OCI-LY1 (cell line): ENCODE measurements around the gene CFAP52.

Experiments used
- H2AFZ ChIP-seq: fragments of 200-600 bp; sonication (generic), shearing (Covaris generic); 2 replicates; pipeline ENCODE4 v1.6.0; 2014; ENCODE audit warnings: antibody characterized with exemption, mild to moderate bottlenecking, low read length
- H3F3A ChIP-seq: fragments of 200-600 bp; sonication (generic), shearing (Covaris generic); 2 replicates; pipeline ENCODE4 v1.6.0; 2014; ENCODE audit warnings: mild to moderate bottlenecking, antibody characterized with exemption, low read length, moderate library complexity; ENCODE audit not compliant: insufficient read depth
- H3K27ac ChIP-seq: fragments of 200-600 bp; sonication (generic); 2 replicates; pipeline ENCODE4 v1.5.1; 2014; ENCODE audit warnings: low read length, mixed run types, mild to moderate bottlenecking, low read depth; ENCODE audit not compliant: poor library complexity, severe bottlenecking
- H3K27me3 ChIP-seq: fragments of 200-600 bp; sonication (generic); 2 replicates; pipeline ENCODE4 v1.6.0; 2014; ENCODE audit warnings: antibody characterized with exemption, mild to moderate bottlenecking, low read length, moderate library complexity; ENCODE audit not compliant: insufficient read depth
- H3K36me3 ChIP-seq: fragments of 200-600 bp; sonication (generic); 2 replicates; pipeline ENCODE4 v1.6.1; 2014; ENCODE audit warnings: mild to moderate bottlenecking, antibody characterized with exemption, low read length, moderate library complexity, mixed read lengths; ENCODE audit not compliant: insufficient read depth
- H3K4me1 ChIP-seq: fragments of 200-600 bp; sonication (generic); 2 replicates; pipeline ENCODE4 v1.5.1; 2014; ENCODE audit warnings: mild to moderate bottlenecking, low read length, moderate library complexity; ENCODE audit not compliant: insufficient read depth, severe bottlenecking
- H3K4me2 ChIP-seq: fragments of 200-600 bp; sonication (generic), shearing (Covaris generic); 2 replicates; pipeline ENCODE4 v1.6.1; 2014; ENCODE audit warnings: low read length
- H3K4me3 ChIP-seq: fragments of 200-600 bp; sonication (generic); 2 replicates; pipeline ENCODE4 v1.5.1; 2014; ENCODE audit warnings: low read length, low read depth, mild to moderate bottlenecking, mixed read lengths; ENCODE audit not compliant: poor library complexity, severe bottlenecking
- H3K79me2 ChIP-seq: fragments of 200-600 bp; shearing (Covaris generic); 2 replicates; pipeline ENCODE4 v1.6.1; 2016; ENCODE audit warnings: mixed run types, low read length, mixed read lengths; ENCODE audit not compliant: insufficient read depth
- H3K9ac ChIP-seq: fragments of 200-600 bp; sonication (generic), shearing (Covaris generic); 2 replicates; pipeline ENCODE4 v1.6.1; 2014; ENCODE audit warnings: mild to moderate bottlenecking, low read length, mixed read lengths
- H3K9me2 ChIP-seq: fragments of 200-600 bp; sonication (generic), shearing (Covaris generic); 2 replicates; pipeline ENCODE4 v1.6.1; 2014; ENCODE audit warnings: low read depth, mild to moderate bottlenecking, low read length, mixed read lengths
- H3K9me3 ChIP-seq: fragments of 200-600 bp; shearing (Covaris generic); 2 replicates; pipeline ENCODE4 v1.6.1; 2014; ENCODE audit warnings: low read length, mixed read lengths
- H4K20me1 ChIP-seq: fragments of 200-600 bp; sonication (generic), shearing (Covaris generic); 2 replicates; pipeline ENCODE4 v1.6.0; 2016; ENCODE audit warnings: mild to moderate bottlenecking, low read length; ENCODE audit not compliant: insufficient read depth
- EZH2 ChIP-seq: fragments of 200-600 bp; sonication (generic), shearing (Covaris generic); IDR thresholded peaks from 2 replicates; pipeline ENCODE4 v1.8.0; 2017; ENCODE audit warnings: borderline replicate concordance, mixed run types, mild to moderate bottlenecking, antibody characterized with exemption, low read length, moderate library complexity, mixed read lengths
- TF ChIP-seq, protein P1 (sequence below): fragments of 200-600 bp; sonication (generic), shearing (Covaris generic); IDR thresholded peaks from 2 replicates; pipeline ENCODE4 v1.5.1; 2017; ENCODE audit warnings: mild to moderate bottlenecking, antibody characterized with exemption, low read length, moderate library complexity, mixed read lengths

The CFAP52 gene

DNA sequence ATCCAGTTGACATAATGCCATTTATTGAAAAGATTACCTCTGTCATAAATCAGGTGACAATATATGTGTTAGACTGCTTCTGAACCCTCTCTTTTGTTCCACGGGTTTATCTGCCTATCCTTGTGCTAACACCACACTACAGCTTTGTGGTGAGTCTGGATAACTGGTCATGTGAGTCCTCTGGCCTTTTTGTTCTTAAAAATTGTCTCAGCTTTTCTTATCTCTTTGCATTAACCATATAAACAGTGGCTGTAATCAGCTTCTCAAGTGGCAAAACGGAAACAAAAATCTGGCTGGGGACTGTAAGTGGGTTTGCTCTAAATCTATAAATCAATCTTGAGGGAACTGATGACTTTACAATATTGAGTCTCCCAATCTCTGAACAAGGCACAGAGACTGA, 45.4 kb upstream of the CFAP52 start:
- Histone ChIP-seq H3K27me3 (no peaks in the 10 kb centered on the region), H3K9ac (no peak overlapping the region)
- TF ChIP-seq, protein P1, sequence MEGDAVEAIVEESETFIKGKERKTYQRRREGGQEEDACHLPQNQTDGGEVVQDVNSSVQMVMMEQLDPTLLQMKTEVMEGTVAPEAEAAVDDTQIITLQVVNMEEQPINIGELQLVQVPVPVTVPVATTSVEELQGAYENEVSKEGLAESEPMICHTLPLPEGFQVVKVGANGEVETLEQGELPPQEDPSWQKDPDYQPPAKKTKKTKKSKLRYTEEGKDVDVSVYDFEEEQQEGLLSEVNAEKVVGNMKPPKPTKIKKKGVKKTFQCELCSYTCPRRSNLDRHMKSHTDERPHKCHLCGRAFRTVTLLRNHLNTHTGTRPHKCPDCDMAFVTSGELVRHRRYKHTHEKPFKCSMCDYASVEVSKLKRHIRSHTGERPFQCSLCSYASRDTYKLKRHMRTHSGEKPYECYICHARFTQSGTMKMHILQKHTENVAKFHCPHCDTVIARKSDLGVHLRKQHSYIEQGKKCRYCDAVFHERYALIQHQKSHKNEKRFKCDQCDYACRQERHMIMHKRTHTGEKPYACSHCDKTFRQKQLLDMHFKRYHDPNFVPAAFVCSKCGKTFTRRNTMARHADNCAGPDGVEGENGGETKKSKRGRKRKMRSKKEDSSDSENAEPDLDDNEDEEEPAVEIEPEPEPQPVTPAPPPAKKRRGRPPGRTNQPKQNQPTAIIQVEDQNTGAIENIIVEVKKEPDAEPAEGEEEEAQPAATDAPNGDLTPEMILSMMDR, result no peak
- no peak for TF ChIP-seq EZH2

DNA sequence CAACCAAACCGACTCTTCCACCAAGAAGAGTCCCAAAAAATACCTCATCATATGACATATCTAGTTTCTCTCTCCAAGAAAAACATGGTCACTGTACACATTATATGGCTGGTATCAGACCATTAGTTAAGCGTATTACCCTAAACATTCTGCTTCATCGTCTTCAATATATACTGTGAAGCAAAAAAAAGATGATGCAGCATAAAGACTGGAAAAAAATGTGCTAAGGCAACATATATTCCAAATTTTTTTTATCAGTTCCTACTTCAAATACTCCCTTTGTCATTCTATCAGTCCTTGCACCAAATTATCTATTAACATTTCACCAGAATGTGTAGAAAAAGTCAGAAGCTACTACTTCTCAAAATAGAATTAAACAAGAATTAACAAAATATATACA, 43.7 kb upstream of the CFAP52 start:
- no peak overlapping the region for H2AFZ ChIP-seq
- no peaks in the 10 kb centered on the region for H3F3A ChIP-seq
- H3K79me2 ChIP-seq, result no peaks in the 10 kb centered on the region
- no peak for TF ChIP-seq EZH2
- TF ChIP-seq, protein P1, result no peak
- no peak overlapping the region for H3K27ac ChIP-seq
- H3K4me1 ChIP-seq, result no peaks in the 10 kb centered on the region
- H3K27me3 ChIP-seq, result no peaks in the 10 kb centered on the region
- H3K4me3 ChIP-seq, result no peak overlapping the region
- H3K36me3 ChIP-seq, result no peaks in the 10 kb centered on the region
- H3K4me2 ChIP-seq, result no peak overlapping the region
- no peaks in the 10 kb centered on the region for H3K9me3 ChIP-seq
- H4K20me1 ChIP-seq, result no peaks in the 10 kb centered on the region
- H3K9me2 ChIP-seq, result no peaks in the 10 kb centered on the region
- H3K9ac ChIP-seq, result no peak overlapping the region

More for the DNA sequence above, 45.4 kb upstream of the CFAP52 start:
- Histone ChIP-seq H3K79me2 (no peaks in the 10 kb centered on the region), H2AFZ (no peak overlapping the region), H3K9me3 (no peaks in the 10 kb centered on the region), H3F3A (no peaks in the 10 kb centered on the region), H3K4me1 (no peaks in the 10 kb centered on the region), H3K36me3 (no peaks in the 10 kb centered on the region), H3K27ac (no peak overlapping the region), H3K4me2 (no peak overlapping the region), H4K20me1 (no peaks in the 10 kb centered on the region), H3K9me2 (no peaks in the 10 kb centered on the region), H3K4me3 (no peak overlapping the region)

DNA sequence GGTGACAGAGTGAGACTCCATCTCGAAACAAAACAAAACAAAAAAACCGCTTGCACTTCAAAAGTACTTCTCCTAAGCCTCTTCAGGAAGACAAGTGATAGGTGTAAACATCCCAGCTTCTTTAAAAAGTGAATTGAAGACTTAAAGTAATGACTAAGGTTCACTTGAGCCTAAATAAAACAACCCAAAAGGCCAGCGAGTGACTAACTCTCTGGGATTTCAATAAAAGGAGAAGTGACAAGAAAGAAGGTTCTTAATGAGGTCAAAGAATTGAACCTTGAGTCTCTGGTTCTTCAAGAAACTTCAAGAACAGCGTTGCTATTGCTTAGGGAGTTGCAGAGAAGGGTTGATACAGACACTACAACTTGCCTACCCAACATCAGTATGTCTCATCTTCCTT, 43.0 kb upstream of the CFAP52 start:
- Histone ChIP-seq H3K4me2 (no peak overlapping the region), H4K20me1 (no peaks in the 10 kb centered on the region), H3K9ac (no peak overlapping the region), H3K27me3 (no peaks in the 10 kb centered on the region), H3K9me2 (no peaks in the 10 kb centered on the region), H3K36me3 (no peaks in the 10 kb centered on the region), H3K9me3 (no peaks in the 10 kb centered on the region), H3F3A (no peaks in the 10 kb centered on the region), H3K79me2 (no peaks in the 10 kb centered on the region), H3K4me1 (no peaks in the 10 kb centered on the region), H3K27ac (no peak overlapping the region), H2AFZ (no peak overlapping the region), H3K4me3 (no peak overlapping the region)
- TF ChIP-seq, protein P1, result no peak
- TF ChIP-seq EZH2, result no peak
